ENCODE results near the gene VPS26B. TPM values are rescaled to one million over a fixed set of nuclear protein-coding genes. Genes with fewer than 3 reads are reported as not detected.

Gene VPS26B
- total RNA-seq, 1 experiment from 2014 or later: 33.7 TPM

GRCh38 chr11:134257101-134257500 is 32.6 kb downstream of the VPS26B start:
- DNase-seq (ENCODE audit: low read depth): no peak

GRCh38 chr11:134258577-134258976 is 34.1 kb downstream of the VPS26B start:
- DNase-seq (ENCODE audit: low read depth): no peak

GRCh38 chr11:134260503-134260902 is 36.0 kb downstream of the VPS26B start:
- DNase-seq (ENCODE audit: low read depth): no peak

GRCh38 chr11:134260983-134261382 is 36.5 kb downstream of the VPS26B start:
- no peak for DNase-seq (ENCODE audit: low read depth)

- peak; percentile 22 for DNase-seq (ENCODE audit: low read depth)
Observed at GRCh38 chr11:134261626-134262488, 37.4 kb downstream of the VPS26B start.

DNA sequence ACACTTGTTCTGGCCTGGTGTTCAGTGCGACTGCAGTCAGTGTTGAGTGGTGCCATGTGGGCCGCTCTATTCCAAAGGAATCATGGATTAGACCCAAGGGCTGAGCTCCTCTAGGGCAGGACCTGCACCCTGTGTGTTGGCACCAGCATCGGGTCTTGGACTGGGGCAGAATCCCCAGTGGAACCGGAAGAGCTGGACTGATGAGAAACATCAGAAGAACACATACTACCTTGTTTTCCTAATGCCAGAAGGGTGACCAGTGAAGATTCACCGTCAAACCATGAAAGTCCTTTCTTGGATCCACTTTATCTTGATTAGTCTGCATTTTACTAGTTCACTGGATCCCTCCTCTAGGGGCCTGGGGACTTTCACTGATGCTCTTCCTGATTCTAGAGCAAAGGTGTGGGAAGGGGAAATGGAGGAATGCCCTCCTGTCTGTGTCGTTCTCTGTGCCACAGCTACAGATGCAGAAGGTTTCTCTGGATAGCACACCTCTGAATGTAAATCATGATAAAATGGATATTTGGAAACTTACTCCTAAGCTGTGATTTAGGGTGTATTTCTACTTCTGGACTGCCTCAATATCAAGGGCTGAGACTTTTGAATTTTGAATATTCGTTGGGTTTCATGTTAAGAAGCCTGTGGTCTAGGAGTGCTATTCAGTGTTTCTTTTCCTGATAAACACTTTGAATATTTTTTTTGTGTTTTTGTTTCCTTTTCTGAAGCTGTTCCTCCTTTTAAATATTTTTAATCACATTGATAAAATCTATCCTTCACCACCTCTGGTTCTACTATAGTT is 40.7 kb downstream of the VPS26B start:
- DNase-seq (ENCODE audit: low read depth): no peak

GRCh38 chr11:134266440-134266839 is 42.0 kb downstream of the VPS26B start:
- no peak for DNase-seq (ENCODE audit: low read depth)

DNA sequence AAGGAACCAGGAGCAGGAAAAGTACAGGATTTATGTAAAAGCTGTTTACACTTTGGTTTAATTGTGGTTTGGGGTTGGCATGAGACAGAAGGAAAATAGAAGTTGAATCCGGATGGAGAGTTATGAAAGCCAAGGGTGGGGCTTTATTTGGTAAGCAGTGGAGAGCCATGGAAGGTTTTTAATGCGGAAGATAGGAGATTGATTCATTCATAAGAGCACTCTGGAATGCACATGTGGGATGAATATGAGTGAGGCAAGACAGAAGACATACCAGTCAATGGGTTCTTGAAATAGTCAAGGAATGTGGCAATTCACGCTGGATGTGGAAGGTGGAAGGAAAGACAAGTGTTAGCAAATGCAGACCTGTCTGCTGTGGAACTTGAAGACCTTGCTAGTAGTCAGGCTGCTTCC is 42.4 kb downstream of the VPS26B start:
- peak; percentile 81 for DNase-seq (ENCODE audit: low read depth)

DNA sequence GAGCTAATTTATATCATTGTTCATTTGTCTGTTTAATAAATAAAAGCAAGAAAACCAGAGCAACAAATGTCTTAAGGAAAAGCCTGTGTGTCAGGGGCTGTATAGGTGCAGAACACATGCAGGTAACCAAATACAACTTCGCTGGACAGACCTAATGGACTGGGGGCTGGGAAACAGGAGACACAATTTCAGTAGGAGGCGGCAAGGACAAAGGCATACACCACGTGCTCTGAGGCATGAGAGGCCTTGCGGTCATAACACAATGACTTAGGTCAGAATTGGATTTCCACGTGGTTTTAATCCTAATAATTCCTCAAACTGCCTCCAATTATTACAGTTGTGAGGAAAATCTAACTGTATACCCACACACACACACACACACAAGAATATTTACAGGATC is 43.0 kb downstream of the VPS26B start:
- no peak for DNase-seq (ENCODE audit: low read depth)

GRCh38 chr11:134267966-134268365 is 43.5 kb downstream of the VPS26B start:
- no peak for DNase-seq (ENCODE audit: low read depth)

DNA sequence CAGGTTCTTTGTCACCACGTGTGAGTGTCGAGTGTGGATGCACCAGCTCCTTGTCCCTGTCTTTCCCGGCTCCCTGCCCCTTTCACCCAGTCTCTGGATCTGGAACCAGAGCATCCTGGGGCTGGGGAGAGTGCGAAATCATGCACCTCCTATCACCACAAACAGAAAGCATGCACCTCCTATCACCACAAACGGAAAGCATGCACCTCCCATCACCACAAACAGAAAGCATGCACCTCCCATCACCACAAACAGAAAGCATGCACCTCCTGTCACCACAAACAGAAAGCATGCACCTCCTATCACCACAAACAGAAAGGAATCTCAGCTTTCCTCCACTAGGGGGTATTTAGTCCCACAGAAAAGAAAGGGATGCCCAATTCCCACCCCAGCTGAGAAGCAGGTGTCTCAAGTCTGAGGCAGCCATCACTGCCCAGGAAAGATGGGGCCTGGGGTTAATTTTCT is 45.8 kb downstream of the VPS26B start:
- peak; percentile 28 for DNase-seq (ENCODE audit: low read depth)

DNA sequence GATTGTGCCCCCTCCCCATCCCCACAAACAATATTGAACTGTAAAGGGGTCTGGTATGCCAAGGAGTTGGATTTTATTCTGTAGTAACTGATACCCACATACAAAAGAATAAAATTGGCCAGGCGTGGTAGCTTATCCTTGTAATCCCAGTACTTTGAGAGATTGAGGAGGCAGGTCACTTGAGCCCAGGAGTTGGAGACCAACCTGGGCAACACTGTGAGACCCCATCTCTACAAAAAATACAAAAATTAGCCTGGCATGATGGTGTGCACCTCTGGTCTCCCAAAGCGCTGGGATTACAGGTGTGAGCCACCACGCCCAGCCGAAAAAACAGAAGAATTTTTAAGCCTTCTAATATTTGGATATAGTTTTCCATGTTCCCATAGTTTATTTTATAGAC is 47.5 kb downstream of the VPS26B start:
- no peak for DNase-seq (ENCODE audit: low read depth)

- DNase-seq (ENCODE audit: low read depth): no peak
Observed at GRCh38 chr11:134272381-134273316, 48.2 kb downstream of the VPS26B start.

GRCh38 chr11:134273317-134273712 is 48.8 kb downstream of the VPS26B start:
- no peak for DNase-seq (ENCODE audit: low read depth)

GRCh38 chr11:134275188-134275533 is 50.7 kb downstream of the VPS26B start:
- DNase-seq (ENCODE audit: low read depth): no peak

DNA sequence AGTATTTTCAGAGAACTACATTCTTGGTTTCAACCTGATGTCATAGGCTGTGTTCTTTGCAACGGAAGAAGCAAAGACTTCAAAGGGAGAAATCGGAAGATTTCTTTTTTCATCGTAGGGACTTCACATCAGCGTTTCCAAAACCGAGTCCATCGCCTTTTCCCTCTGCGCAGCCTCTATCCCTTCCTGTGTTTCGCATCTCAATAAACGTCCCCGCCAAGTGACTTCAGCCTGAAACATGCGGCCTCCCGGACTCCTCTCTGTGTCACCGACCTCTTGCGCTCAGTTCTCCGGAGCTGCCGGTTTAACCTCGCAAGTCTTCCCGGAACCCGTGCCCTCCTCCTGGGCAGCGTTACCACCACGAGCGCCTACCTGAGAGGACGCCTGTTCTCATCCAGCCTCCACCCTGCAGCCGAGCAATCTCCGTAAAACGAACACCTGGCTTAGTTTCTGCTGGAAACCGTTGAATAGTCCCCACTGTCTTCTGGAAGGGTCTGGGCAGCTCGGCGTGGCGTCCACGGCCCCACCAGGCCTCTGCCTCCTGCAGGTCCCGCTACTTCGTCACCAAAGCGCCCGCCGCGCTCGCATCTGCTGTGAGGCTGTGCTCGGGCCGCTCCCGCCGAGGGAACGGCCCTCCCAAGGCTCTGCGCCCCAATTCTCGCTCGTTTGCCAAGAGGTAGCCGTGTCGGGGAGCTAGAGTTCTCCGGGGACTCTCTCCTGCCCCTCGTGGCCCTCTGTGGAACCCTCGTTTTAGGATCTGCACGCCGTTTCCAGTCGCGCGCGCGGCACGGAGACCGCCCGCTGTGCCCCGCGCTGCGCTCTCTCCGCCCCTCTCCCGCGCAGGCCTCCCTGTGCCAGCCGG is 51.3 kb downstream of the VPS26B start, which contains the start of gene GLB1L3:
Gene GLB1L3 (plus strand): TSS at position 846 of the 862 bp plus-strand sequence. CDS start 362 bp downstream, outside the sequence.
- DNase-seq (ENCODE audit: low read depth): peak; percentile 26

GRCh38 chr11:134276396-134277182 is 52.1 kb downstream of the VPS26B start:
- DNase-seq (ENCODE audit: low read depth): no peak

DNA sequence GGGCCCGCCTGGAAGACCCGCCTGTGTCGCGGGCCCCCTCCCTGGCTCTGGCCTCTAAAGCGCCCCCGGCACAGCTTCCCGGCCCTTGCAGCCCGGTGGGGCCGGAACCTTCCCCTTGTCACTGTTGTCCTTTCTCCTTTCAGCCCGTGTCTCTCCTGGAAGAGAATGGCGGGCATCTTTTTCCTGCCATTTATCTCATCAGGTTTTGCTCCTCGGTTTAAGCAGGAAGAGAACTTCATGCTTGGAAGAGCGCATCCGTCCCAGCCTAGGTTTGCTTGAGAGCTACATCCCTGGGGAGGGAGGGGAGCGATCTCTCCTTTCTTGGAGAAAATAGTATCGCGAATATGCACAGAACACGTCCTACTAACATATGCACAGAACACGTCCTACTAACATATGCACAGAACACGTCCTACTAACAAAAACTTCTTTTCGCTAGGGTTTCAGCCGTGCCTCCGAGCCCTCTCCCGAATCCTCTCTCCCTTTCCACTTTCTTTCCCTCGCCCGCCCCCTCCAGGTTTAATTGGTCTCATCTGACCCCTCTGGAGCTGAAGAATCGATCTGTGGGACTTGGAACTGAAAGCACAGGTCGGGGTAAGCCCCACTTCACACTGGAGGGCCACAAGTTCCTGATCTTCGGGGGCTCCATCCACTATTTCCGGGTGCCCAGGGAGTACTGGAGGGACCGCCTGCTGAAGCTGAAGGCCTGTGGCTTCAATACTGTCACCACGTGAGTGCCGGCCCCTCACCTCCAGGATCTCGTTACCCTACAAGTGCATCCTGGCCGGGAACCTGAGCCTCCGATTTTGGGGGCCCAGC is 52.9 kb downstream of the VPS26B start:
- no peak for DNase-seq (ENCODE audit: low read depth)

- DNase-seq (ENCODE audit: low read depth): no peak
Observed at GRCh38 chr11:134278356-134278755, 53.9 kb downstream of the VPS26B start.

Data from M059J (cell line).